HPDE6-E6E7 (cell line): ENCODE data around the gene RNF212.
"Not testable (repeated sequence)": the region's sequence is repeated elsewhere in the genome, so short reads cannot be mapped to it uniquely, and the experiment has no call there.

Experiments used
- DNase-seq: peaks from one replicate; pipeline ENCODE4 v3.0.0; 2011; ENCODE audit warnings: missing footprints; ENCODE audit errors: extremely low spot score

The RNF212 gene

GRCh38 chr4:1048773-1049590 lies 64.4 kb downstream of the RNF212 start:
- DNase-seq: no peak

- no peak for DNase-seq
Measured at GRCh38 chr4:1047976-1048772, 65.2 kb downstream of the RNF212 start.

- no peak for DNase-seq
Measured at GRCh38 chr4:1047106-1047975, 66.0 kb downstream of the RNF212 start.

GRCh38 chr4:1046581-1047011 lies 66.8 kb downstream of the RNF212 start:
- DNase-seq: not testable (repeated sequence)

DNA sequence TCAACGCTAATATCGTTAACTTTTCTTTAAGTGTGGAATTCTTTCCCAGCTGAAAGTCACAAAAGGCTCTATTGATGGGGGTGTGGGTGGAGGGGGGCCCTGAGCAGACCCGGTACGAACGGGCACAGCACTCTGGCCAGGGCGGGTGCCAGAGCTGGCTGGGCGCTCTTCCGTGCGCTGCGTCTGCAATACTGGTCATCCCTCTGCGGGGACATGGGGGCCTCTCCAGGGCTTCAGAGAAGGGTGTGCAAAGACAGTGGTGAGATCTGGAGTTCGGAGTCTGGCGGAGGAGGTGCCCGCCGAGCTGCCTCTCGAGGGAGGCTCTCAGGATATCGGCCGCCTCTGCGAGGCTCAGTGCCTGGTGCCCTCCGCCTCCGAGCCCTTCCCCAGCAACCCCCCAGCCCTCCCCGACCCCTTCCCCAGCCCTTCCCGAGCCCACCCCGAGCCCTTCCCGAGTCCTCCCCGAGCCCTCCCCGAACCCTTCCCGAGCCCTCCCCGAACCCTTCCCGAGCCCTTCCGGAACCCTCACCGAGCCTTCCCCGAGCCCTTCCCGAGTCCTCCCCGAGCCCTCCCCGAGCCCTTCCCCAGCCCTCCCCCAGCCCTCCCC lies 67.7 kb downstream of the RNF212 start:
- DNase-seq: no peak

DNA sequence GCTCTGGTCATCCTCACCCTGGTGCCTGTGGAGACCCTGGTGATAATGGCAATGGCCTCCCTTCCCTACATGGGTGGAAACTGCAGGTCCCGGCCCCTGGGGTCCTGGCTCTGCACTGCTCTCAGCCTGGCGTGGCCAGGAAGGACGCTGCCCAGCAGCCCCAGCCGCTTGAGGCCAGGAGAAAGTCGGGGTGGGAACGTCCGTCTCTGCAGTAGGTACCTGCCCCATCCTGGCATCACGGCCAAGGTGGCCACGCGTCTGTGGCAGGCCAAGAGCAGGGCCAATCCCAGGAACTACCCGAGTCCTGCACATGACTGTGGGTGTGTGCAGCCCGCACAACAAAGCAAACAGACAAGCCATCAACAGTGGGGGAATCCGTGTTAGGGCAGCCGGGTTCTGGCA lies 68.2 kb downstream of the RNF212 start:
- DNase-seq: no peak

- DNase-seq: no peak
Measured at GRCh38 chr4:1044469-1045192, 68.7 kb downstream of the RNF212 start.

DNA sequence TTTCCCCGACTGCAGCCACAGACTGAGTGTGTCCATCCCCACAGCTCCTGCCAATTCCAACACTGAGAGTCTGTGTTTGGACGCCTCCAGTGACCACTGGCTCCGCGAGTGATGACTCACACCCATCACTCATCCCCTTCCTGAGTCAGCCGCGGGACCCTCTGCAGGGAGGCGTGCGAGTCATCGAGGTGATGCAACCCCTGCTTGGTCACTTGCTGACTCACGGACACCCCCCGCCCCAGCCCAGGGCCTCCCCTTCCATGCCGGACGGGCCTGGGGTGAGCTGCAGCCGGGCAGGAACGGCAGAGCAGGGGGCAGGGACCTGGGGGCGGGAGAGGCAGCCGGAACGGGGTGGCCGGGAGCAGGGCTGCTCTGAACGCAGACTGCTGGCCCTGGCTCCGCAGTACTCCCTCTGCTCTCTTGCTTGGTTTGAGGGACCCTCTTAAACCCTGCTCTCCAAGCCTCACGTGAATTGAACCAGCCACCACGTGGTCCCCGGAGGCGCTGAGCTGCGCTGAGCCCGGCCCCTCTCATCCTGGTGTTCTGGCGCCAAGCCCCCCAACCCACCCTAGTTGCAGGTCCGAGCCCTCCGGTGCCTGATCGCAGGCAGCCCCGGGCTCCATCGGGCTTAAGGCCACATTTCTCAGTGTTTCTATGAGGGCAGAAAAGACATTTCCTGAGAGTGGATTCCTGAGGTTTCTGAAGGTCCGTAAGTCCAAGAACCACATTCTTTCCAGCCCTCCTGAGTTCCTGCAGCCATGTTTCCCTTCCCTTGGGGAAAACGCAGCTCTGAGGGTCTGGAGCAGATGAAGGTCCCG lies 69.5 kb downstream of the RNF212 start:
- DNase-seq: peak; percentile 96

GRCh38 chr4:1043162-1043561 lies 70.2 kb downstream of the RNF212 start:
- no peak for DNase-seq

DNA sequence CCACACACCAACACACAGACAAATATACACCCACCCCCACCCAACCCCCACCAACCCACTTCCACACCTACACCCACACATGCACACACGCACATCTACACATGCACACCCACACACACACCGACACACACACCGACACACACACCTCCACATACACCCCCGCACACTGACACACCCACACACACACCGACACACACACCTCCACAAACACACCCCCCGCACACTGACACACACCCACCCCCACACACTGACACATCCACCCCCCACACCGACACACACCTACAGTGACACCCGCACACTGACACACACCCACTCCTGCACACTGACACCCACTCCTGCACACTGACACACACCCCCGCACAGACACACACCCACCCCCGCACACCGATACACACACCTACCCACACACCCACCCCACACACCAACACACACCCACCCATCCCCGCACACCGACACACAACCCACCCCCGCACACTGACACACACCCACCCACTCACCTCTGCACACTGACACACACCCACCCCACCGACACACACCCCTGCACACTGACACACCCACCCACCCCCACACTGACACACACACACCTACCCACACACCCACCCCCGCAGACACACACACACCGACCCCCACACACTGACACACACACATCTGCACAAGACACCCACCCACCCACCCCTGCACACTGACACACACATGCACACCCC lies 70.9 kb downstream of the RNF212 start:
- no peak for DNase-seq

DNA sequence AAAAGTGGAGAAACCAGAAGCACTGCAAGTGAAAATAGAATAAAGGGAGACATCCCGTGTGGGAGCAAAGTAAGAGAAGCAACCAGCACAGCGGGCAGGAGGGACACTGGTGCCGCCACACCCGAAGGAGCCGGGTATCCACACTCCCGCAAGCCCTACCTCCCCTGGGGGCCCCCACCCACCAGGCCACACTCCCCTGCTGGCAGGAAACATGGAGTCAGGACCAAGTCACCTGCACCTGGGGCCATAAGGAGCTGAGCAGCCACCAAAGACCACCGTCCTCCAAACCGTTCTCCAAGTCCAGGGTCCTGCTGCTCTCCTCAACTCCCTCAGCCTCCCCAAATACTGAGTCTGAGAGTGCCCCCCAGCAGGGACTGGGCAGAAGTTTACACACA lies 71.4 kb downstream of the RNF212 start:
- DNase-seq: no peak

DNA sequence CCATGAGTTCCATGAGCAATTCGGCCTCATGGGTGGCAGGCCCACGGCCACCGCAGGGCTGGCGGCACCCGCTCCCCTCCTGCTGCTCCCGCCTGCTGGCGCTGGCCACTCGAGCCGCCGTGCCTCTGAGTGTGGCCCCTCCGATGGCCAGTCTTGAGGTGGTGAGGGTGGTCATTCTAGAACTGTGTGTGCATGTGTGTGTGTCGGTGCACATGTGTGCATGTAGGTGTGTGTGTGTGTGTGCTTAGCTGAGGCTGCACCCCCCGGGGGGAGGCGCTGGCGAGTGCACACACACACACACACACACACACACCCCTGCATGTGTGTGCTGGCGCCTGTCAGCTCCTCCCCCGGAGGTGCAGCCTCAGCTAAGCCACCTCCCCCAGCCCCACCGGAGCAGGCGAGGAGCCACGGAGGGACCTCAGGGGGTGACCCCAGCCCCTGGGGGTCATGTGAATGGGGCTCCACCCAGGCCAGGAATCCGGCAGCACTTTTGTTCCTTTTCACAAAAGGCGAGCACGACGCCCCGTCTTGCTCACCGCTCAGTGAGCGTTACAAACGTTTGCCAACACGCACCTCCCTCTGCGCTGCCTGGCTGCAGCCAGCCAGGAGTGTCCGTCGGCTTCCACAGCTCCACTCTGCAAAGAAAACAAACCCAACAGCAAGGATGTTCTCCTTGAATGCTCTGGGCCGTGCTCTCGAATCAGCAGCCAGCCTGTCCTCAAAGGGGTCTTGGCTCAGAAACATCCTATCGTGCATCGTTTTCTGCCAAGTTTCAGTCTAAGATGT lies 72.0 kb downstream of the RNF212 start:
- DNase-seq: no peak

DNA sequence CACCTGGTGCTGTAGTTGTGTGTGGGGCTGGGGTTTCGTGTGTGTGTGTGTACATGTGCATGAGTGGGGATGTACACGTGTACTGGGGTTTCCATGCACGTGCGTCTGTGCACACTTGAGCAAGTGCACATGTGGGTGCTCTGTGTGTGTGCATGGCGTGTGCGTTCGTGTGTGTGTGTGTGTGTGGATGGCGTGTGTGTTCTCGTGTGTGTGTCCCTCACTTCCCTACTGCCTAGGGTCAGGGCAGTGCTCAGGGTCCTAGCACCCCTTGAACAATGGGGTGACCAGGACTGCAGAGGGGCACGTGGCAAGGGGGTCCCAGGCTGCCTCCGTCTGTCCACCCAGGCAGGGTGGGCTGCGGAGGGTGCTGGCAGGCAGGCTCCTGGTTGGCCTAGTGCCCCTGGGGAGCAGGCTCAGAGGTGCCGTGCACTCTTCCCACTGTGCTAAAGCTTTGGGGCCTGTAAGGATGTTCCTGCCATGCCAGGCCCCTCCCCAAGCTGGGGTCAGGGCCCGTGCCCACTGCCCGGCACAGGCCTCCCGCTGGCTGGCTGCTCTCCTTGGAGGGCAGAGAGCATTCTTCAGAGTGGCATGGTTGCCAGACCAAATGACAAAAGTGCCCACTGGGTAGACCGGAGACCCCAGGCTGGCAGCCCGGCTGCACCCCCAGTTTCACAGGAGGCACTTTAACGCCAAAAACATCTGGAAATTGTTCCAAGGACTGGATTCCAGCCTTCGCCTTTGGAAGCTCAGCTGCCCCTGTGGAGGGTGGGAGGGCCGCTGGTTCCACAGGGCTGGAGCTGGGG lies 72.8 kb downstream of the RNF212 start:
- DNase-seq: no peak

- no peak for DNase-seq
Measured at GRCh38 chr4:1039493-1040343, 73.6 kb downstream of the RNF212 start.

GRCh38 chr4:1038948-1039492 lies 74.3 kb downstream of the RNF212 start:
- no peak for DNase-seq

DNA sequence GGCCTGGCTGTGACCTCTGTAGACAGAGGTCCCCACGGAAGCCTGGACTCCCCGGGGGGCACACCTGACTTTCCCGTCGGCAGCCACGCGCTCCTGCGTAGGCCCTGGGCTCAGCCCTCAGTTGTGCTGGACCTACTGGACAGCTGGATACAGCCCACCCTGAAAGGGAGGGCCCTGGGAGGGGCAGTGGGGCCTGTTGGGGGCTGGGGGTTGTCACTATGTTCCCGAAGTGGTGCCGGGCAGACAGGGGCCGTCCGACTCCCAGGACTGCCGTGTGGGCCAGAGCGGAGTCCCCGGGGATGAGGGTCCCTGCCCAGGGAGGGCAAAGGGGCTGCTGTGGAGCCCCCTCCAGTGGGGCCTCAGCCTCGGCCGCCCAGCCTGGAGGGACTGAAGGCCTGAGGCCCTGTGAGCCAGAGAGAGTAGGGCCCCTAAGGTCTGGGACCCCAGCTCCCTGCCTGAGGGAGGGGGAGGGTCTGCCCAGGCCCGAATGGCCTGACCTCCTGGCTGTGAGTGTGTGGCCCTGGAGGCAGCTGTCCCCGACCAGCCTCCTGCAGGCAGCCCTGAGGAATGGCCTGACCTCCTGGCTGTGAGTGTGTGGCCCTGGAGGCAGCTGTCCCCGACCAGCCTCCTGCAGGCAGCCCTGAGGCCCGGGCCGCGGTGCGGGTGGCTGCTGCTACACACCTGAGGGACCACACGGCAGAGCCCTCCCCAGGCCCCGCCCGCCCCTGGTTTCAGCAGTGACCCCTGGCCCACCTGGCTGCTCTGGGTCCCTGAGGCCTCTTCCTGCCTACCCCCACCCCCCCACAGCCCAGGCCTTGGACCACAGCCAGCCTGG lies 76.2 kb downstream of the RNF212 start:
- DNase-seq: no peak
